Uterus (tissue), 2 donors: ENCODE results near the gene CARD16.

ENCODE experiments used
- POLR2A ChIP-seq, 2 donors: fragments of 450-650 bp; IDR thresholded peaks; one replicate each; pipeline ENCODE4 v1.6.1; 2016; ENCODE audit warnings: antibody characterized with exemption in 2 of 2, mild to moderate bottlenecking in 1 of 2, moderate library complexity in 1 of 2
- TF ChIP-seq, protein P1 (sequence below), 4 experiments: fragments of 200-600 bp in 2 of 4; fragments of 450-650 bp in 2 of 4; sonication (generic) in 2 of 4; IDR thresholded peaks; one replicate each; pipeline ENCODE4 v1.5.1; 2016 to 2019; ENCODE audit warnings: antibody characterized with exemption in 4 of 4, mild to moderate bottlenecking in 2 of 4, moderate library complexity in 1 of 4

DNA sequence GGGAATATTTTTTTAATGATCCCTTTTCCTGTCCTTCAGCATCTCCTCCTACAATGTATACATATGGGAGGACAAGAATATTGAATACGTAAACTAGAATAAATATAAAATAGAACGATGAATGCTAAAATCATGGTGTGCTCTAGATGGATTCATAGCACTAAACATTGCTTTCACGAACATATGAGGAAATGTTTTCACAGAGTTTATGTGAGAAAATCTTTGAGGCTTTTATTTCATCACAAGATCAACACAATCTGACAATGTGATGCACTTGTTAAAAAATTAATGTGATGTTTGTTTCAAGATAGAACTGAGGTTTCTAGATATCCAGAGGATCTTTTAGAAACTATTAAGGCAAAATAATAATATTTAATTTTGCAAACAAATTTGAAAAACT is 3.0 kb downstream of the CARD16 start:
- TF ChIP-seq, protein P1, sequence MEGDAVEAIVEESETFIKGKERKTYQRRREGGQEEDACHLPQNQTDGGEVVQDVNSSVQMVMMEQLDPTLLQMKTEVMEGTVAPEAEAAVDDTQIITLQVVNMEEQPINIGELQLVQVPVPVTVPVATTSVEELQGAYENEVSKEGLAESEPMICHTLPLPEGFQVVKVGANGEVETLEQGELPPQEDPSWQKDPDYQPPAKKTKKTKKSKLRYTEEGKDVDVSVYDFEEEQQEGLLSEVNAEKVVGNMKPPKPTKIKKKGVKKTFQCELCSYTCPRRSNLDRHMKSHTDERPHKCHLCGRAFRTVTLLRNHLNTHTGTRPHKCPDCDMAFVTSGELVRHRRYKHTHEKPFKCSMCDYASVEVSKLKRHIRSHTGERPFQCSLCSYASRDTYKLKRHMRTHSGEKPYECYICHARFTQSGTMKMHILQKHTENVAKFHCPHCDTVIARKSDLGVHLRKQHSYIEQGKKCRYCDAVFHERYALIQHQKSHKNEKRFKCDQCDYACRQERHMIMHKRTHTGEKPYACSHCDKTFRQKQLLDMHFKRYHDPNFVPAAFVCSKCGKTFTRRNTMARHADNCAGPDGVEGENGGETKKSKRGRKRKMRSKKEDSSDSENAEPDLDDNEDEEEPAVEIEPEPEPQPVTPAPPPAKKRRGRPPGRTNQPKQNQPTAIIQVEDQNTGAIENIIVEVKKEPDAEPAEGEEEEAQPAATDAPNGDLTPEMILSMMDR (IDR thresholded peaks at IDR 0.05) = no peak
- TF ChIP-seq POLR2A (IDR thresholded peaks at IDR 0.05) = no peak
